GM21360 (cell line): ENCODE data around the gene NOLC1.
"Not testable (repeated sequence)": the region's sequence is repeated elsewhere in the genome, so short reads cannot be mapped to it uniquely, and the experiment has no call there.

Experiments
- ATAC-seq: cut with Tn5 transposase; IDR thresholded peaks from one replicate; pipeline ENCODE4 v1.9.1; 2021; ENCODE audit warnings: mild to moderate bottlenecking, moderate library complexity; ENCODE audit not compliant: unreplicated experiment

The NOLC1 gene

DNA sequence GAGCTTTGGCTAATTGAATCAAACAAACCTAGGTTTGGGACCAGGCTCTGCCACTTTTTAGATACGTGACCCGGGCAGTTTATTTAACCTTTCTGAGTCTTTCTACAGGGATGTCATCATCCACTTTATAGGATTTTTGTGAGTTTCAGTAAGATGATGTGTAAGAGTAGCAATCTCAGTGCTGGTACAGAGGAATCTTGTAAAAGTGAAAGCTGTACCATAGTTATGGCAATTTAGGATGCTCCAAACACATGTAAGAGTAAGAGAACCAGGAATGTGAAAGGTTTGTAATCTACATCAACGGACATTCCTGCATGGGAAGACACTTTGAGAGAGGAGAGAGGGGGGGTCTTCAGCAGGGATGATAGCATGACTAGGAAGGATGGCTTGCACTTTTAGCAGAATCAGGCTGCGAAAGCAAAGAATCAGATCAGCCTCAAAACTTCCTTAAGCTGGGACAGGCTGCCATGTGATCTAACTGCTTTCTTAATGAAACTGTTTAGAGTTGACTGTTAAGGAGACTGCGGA lies 968 bp downstream of the NOLC1 start:
- ATAC-seq = no peak

GRCh38 chr10:102154466-102155116 lies 2.4 kb downstream of the NOLC1 start:
- no peak for ATAC-seq

DNA sequence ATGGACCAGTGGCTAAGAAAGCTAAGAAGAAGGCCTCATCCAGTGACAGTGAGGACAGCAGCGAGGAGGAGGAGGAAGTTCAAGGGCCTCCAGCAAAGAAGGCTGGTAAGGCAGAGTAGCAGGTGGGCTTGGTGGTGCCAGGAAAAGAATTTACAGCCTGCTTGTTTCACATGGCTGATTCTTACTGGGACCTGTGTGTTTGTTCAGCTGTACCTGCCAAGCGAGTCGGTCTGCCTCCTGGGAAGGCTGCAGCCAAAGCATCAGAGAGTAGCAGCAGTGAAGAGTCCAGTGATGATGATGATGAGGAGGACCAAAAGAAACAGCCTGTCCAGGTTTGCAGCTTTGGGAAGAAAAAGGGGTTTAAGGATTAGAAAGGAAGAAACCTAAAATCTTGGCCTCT lies 5.0 kb downstream of the NOLC1 start:
- ATAC-seq = no peak

- ATAC-seq = no peak
These were observed 6.9 kb downstream of the NOLC1 start for GRCh38 chr10:102159051-102159597.

DNA sequence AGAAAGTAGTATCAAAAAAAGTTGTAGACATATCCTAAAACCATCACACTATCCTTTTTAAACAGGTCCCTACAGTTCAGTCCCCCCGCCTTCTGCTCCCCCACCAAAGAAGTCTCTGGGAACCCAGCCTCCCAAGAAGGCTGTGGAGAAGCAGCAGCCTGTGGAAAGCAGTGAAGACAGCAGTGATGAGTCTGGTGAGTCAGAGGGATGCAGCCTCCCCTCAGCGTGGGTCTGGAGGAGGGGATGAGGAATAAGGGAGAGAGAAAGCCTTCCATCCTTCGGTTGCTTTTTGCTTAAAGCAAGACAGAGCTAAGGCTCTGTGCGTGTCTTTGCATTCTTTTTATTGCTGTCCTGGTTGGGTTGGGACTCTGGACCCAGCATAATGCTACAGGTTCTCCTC lies 7.6 kb downstream of the NOLC1 start:
- no peak for ATAC-seq

DNA sequence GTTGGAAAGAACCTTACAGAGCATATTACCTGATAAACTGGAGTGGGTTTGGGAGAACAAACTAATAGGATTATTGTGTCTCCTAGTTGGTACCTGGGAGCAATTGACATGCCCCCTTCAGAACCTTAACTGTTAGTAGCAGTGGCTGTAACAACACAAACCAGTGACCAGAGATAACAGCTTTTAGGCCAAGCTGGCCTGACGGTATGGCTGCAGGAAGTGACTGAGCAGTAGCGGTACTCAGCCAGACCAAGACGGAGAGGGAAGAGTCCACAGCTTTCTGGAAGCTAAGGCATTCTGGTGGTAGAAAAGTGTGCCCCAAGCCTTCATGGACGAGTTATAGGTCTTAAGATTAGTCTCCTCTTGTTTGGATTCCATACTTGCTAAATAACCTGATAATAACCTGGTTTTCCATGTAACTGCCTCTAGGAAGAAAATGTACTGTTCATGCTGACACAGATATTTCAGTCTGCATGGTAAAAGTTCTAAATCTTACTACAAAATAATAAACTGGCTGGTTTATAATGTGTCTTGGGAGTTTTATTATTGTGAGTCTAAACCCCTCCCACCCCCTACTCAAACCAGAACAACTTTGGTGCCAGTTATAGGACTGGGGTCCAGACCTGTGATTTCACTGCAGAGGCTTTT lies 11.3 kb downstream of the NOLC1 start:
- ATAC-seq = no peak

- no peak for ATAC-seq
These were observed 15.7 kb downstream of the NOLC1 start for GRCh38 chr10:102167861-102168260.

GRCh38 chr10:102170602-102171001 lies 18.4 kb downstream of the NOLC1 start:
- ATAC-seq = no peak

DNA sequence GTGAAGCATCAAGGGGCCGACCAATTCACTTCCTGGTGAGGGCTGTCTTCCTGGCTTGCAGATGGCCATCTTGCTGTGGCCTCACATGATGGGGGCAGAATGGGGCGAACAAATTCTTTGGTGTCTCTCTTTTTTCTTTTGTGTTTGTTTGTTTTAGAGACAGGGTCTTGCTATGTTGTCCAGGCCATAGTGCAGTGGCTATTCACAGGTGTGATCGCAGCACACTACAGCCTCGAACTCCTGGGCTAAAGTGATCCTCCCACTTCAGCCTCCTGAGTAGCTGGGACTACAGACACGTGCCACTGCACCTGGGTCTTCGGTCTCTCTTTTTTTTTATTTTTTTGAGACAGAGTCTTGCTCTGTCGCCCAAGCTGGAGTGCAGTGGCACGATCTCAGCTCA lies 20.1 kb downstream of the NOLC1 start:
- no peak for ATAC-seq

- ATAC-seq = no peak
These were observed 23.2 kb downstream of the NOLC1 start for GRCh38 chr10:102175415-102175814.

DNA sequence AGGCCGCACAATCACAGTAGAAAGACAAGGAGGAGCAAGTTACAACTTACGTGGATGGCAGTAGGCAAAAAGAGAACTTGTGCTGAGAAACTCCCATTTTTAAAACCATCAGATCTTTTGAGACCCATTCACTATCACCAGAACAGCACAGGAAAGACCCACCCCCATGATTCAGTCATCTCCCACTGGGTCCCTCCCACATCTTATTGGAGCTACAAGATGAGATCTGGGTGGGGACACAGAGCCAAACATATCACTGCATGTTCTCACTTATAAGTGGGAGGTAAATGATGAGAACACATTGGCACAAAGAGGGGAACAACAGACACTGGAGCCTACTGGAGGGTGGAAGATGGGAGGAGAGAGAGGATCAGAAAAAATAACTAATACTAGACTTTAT lies 32.4 kb downstream of the NOLC1 start:
- no peak for ATAC-seq

- ATAC-seq = no peak
These were observed 33.1 kb downstream of the NOLC1 start for GRCh38 chr10:102185272-102185671.

- ATAC-seq = no peak
These were observed 33.8 kb downstream of the NOLC1 start for GRCh38 chr10:102185811-102186527.

GRCh38 chr10:102188298-102188940 lies 36.2 kb downstream of the NOLC1 start:
- no peak for ATAC-seq

- not testable (repeated sequence) for ATAC-seq
These were observed 37.0 kb downstream of the NOLC1 start for GRCh38 chr10:102188941-102189898.

DNA sequence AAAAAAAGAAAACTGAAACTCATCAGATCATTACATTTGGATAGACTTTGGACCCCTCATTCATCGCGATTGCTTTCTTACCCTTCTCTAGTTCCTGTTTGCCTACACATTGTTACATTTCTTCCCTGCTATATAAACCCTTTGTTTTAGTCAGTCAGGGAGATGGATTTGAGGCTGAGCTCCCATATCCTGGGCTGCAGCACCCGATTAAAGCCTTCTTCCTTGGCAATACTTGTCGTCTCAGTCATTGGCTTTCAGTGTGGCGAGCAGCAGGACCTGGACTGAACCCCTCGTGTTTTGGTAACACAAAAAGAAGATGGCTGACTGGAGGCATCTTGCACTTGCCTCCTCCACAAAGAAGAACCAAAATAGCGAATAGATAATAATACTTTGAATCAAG lies 39.8 kb downstream of the NOLC1 start:
- no peak for ATAC-seq

GRCh38 chr10:102195296-102195870 lies 43.2 kb downstream of the NOLC1 start:
- ATAC-seq = no peak

DNA sequence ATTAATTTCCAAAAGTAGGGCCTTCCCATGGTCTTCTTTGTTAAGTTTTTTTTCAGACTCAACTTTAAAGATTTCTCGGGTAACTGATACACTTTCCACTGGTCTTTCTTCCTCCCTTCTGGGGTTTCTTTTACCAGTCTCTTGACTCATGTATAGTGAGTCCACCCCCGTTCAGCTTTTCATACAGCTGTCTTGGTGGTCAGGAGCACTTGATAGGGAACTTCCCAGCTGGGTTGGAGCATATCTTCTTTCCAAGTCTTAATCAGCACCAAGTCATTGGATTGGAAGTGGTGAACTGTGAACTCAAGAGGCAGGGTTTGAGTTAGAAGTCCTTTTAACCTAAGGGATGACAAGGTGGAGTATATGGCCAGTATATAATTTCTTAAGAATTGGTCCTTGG lies 44.7 kb downstream of the NOLC1 start:
- no peak for ATAC-seq

- no peak for ATAC-seq
These were observed 45.8 kb downstream of the NOLC1 start for GRCh38 chr10:102198027-102198426.
